Endometrial microvascular endothelial cells (primary cell): ENCODE measurements around the gene CRLF1. TPM values are rescaled to one million over a fixed set of nuclear protein-coding genes. Genes with fewer than 3 reads are reported as not detected.
"Not testable (repeated sequence)": the region's sequence is repeated elsewhere in the genome, so short reads cannot be mapped to it uniquely, and the experiment has no call there.

ENCODE experiments used
- in situ Hi-C: cut with HindIII; loops from 2 replicates; pipeline ENCODE4 v1.10.0; 2017; ENCODE audit warnings: low sequenced_read_pairs, low pct_unique_long_range_greater_than_20kb; ENCODE audit errors: inconsistent ontology term
- total RNA-seq: library from RNA; depleted of rRNA; stranded (reverse); fragments of >200 nt; gene quantifications from one replicate; pipeline ENCODE4 v1.2.3, GENCODE V29; 2015; ENCODE audit errors: inconsistent ontology term

Gene CRLF1
- total RNA-seq, 1 donor from 2014 or later = 0.84 TPM

GRCh38 chr19:18597809-18598660 is 8.6 kb downstream of the CRLF1 start:
- in situ Hi-C loops = no loop called here

GRCh38 chr19:18596752-18597157 is 9.8 kb downstream of the CRLF1 start:
- in situ Hi-C loops = no loop called here

- in situ Hi-C loops = no loop called here
These were observed 11.1 kb downstream of the CRLF1 start for GRCh38 chr19:18595475-18595874.

GRCh38 chr19:18594824-18595373 is 11.7 kb downstream of the CRLF1 start:
- in situ Hi-C loops = no loop called here

- in situ Hi-C loops = no loop called here
These were observed 12.3 kb downstream of the CRLF1 start for GRCh38 chr19:18594096-18594823.

- in situ Hi-C loops = no loop called here
These were observed 13.1 kb downstream of the CRLF1 start for GRCh38 chr19:18593367-18594095.

- in situ Hi-C loops = not testable (repeated sequence)
These were observed 13.9 kb downstream of the CRLF1 start for GRCh38 chr19:18592732-18593131.

GRCh38 chr19:18591735-18592385 is 14.7 kb downstream of the CRLF1 start:
- in situ Hi-C loops = no loop called here

- in situ Hi-C loops = no loop called here
These were observed 16.0 kb downstream of the CRLF1 start for GRCh38 chr19:18590273-18591272.

GRCh38 chr19:18589380-18590272 is 17.0 kb downstream of the CRLF1 start:
- in situ Hi-C loops = no loop called here

- in situ Hi-C loops = no loop called here
These were observed 17.8 kb downstream of the CRLF1 start, which contains the start of gene REX1BD for GRCh38 chr19:18588611-18589379. TSS of gene REX1BD (plus strand) at chr19:18588798. CDS start at chr19:18588802, 4 bp downstream.

- in situ Hi-C loops = no loop called here
These were observed 18.5 kb downstream of the CRLF1 start for GRCh38 chr19:18587962-18588610.

- in situ Hi-C loops = no loop called here
These were observed 19.0 kb downstream of the CRLF1 start for GRCh38 chr19:18587561-18587960.

GRCh38 chr19:18586306-18586705 is 20.3 kb downstream of the CRLF1 start:
- in situ Hi-C loops = no loop called here

GRCh38 chr19:18580311-18580710 is 26.3 kb downstream of the CRLF1 start:
- in situ Hi-C loops = no loop called here
